ENCODE data around the gene LZTR1.
A peak's percentile ranks its signal among the peaks of the same experiment; 100 is the strongest.

LZTR1 gene

DNA sequence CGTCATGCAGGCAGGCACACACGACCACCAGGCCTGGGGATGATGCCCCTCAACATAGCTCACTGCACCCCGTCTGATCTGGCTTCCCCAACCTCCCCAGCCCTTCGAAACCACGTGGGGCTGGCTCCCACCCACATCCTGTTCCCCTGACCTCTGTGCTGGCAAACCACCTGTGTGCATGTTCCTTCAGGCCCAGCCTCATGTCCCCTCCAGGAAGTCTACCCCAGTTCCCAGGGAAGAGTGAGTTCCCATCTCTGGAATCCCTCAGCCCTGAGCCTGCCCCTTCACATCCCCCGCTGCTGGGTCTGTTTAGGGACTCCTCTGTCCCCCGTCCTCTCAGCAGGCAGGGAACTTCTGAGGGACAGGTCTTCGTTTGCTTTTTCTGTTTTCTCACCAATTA, 43.2 kb downstream of the LZTR1 start:
- peak; percentile 55 for DNase-seq
- Histone ChIP-seq H3K27ac (ENCODE audit: low read length) (no peak overlapping the region), H3K9ac (ENCODE audit: low read depth, low read length) (no peak overlapping the region), H2AFZ (ENCODE audit: low read depth, low read length) (0 out of 2 replicates have a peak overlapping the region, but pooled peaks have one; percentile 17), H4K20me1 (ENCODE audit: insufficient read depth, low read length) (no peaks in the 10 kb centered on the region), H3K4me1 (ENCODE audit: insufficient read depth, low read length) (peaks cover 10% of the 10 kb centered on the region), H3K9me3 (ENCODE audit: insufficient read depth, low read length, severe bottlenecking) (no peaks in the 10 kb centered on the region), H3K36me3 (ENCODE audit: insufficient read depth, low read length) (no peaks in the 10 kb centered on the region), H3K4me3 (ENCODE audit: low read depth in 1 of 2, low read length in 2 of 2) (no peak overlapping the region), H3K79me2 (ENCODE audit: insufficient read depth, low read length) (no peaks in the 10 kb centered on the region), H3K4me2 (ENCODE audit: insufficient read depth, low read length) (no peak overlapping the region), H3K27me3 (ENCODE audit: insufficient read depth, low read length, poor library complexity) (no peaks in the 10 kb centered on the region)
- ATAC-seq (ENCODE audit: insufficient read depth, low read depth): peak; percentile 79
- TF ChIP-seq CTCF (IDR thresholded peaks at IDR 0.05; ENCODE audit: borderline replicate concordance, extremely low read depth, low read length, poor library complexity, severe bottlenecking) (no peak), EZH2 (IDR thresholded peaks at IDR 0.05; ENCODE audit: borderline replicate concordance, low read depth, low read length, severe bottlenecking) (no peak)

GRCh38 chr22:21025763-21026755, 44.0 kb downstream of the LZTR1 start:
- H3K27me3 ChIP-seq (ENCODE audit: insufficient read depth, low read length, poor library complexity): no peaks in the 10 kb centered on the region
- H4K20me1 ChIP-seq (ENCODE audit: insufficient read depth, low read length): 0 out of 2 replicates have a peak, but pooled peaks cover 3% of the 10 kb centered on the region
- H2AFZ ChIP-seq (ENCODE audit: low read depth, low read length): 0 out of 2 replicates have a peak overlapping the region, but pooled peaks have one; percentile 17
- H3K4me2 ChIP-seq (ENCODE audit: insufficient read depth, low read length): no peak overlapping the region
- no peak overlapping the region for H3K27ac ChIP-seq (ENCODE audit: low read length)
- no peaks in the 10 kb centered on the region for H3K79me2 ChIP-seq (ENCODE audit: insufficient read depth, low read length)
- no peak overlapping the region for H3K4me3 ChIP-seq (ENCODE audit: low read depth in 1 of 2, low read length in 2 of 2)
- TF ChIP-seq EZH2 (IDR thresholded peaks at IDR 0.05; ENCODE audit: borderline replicate concordance, low read depth, low read length, severe bottlenecking) (no peak), CTCF (IDR thresholded peaks at IDR 0.05; ENCODE audit: borderline replicate concordance, extremely low read depth, low read length, poor library complexity, severe bottlenecking) (no peak)
- H3K4me1 ChIP-seq (ENCODE audit: insufficient read depth, low read length): peaks cover 10% of the 10 kb centered on the region
- DNase-seq (no peak), ATAC-seq (ENCODE audit: insufficient read depth, low read depth) (no peak)
- no peaks in the 10 kb centered on the region for H3K36me3 ChIP-seq (ENCODE audit: insufficient read depth, low read length)
- no peaks in the 10 kb centered on the region for H3K9me3 ChIP-seq (ENCODE audit: insufficient read depth, low read length, severe bottlenecking)
- no peak overlapping the region for H3K9ac ChIP-seq (ENCODE audit: low read depth, low read length)

DNA sequence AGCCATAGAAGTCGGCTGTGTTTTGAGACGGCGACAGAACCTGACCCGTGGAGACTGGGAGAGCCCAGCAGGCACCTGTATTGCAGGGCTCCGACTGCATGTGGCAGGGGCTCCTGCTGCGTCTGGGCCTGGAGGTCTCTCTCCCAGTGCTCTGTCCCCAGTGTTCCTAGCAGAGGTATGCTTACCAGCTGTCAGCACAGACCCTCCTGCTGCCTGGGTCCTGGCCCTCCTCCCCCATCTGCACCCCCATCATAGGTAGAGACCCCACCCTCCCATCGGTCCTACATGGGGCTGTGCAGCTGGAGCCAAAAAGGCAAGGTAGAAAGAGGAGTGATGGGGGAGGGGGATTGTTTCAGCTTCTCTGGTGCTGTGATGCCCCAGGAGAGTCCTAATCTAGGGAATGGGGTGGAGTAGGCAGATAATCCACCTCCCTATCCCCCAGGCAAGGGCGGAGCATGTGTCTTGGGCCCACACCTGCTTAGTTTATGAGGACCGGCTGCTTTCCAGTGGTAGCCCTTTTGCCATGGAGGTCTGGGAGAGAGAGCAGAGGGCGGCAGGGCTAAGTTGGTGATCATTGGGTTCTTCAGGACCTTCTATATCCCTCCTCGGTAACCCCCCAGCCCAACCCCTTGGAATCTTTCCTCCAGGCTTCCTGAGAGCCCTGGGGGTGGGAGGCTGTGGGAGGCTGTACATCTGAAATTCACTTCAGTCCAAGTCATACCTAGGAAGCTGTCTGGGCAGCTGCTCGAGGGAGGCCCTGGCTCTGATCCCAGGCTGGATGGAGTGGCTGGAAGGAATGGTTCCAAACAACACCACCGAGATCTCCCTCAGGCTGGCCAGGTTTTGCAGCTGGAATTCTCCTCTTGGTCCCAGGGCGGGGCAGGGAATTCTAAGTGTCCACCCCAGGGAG, 44.9 kb downstream of the LZTR1 start:
- ATAC-seq (ENCODE audit: insufficient read depth, low read depth): no peak
- DNase-seq: no peak

More for the DNA sequence above, 44.9 kb downstream of the LZTR1 start:
- Histone ChIP-seq H2AFZ (ENCODE audit: low read depth, low read length) (no peak overlapping the region), H3K4me2 (ENCODE audit: insufficient read depth, low read length) (no peak overlapping the region), H3K27me3 (ENCODE audit: insufficient read depth, low read length, poor library complexity) (no peaks in the 10 kb centered on the region), H4K20me1 (ENCODE audit: insufficient read depth, low read length) (0 out of 2 replicates have a peak, but pooled peaks cover 3% of the 10 kb centered on the region), H3K4me1 (ENCODE audit: insufficient read depth, low read length) (peaks cover 10% of the 10 kb centered on the region), H3K4me3 (ENCODE audit: low read depth in 1 of 2, low read length in 2 of 2) (no peak overlapping the region), H3K36me3 (ENCODE audit: insufficient read depth, low read length) (no peaks in the 10 kb centered on the region), H3K9ac (ENCODE audit: low read depth, low read length) (no peak overlapping the region), H3K27ac (ENCODE audit: low read length) (no peak overlapping the region), H3K79me2 (ENCODE audit: insufficient read depth, low read length) (no peaks in the 10 kb centered on the region), H3K9me3 (ENCODE audit: insufficient read depth, low read length, severe bottlenecking) (no peaks in the 10 kb centered on the region)
- no peak for TF ChIP-seq CTCF (IDR thresholded peaks at IDR 0.05; ENCODE audit: borderline replicate concordance, extremely low read depth, low read length, poor library complexity, severe bottlenecking)
- no peak for TF ChIP-seq EZH2 (IDR thresholded peaks at IDR 0.05; ENCODE audit: borderline replicate concordance, low read depth, low read length, severe bottlenecking)

Data from DND-41 (cell line).